Spleen (tissue), 7 donors: ENCODE data around the gene C10orf53.

ENCODE experiments used
- CTCF ChIP-seq, 11 experiments: fragments of 200-600 bp in 7 of 11; fragments of 450-650 bp in 4 of 11; sonication (generic) in 4 of 11; IDR thresholded peaks in 8 of 11; conservative IDR thresholded peaks in 3 of 11; 1 replicate in 7 of 11; 2 replicates in 4 of 11; pipeline versions ENCODE4 v1.4.0 to v1.8.0; 2016 to 2021; ENCODE audit warnings: antibody characterized with exemption in 11 of 11, inconsistent platforms in 4 of 11, mild to moderate bottlenecking in 1 of 11
- POLR2A ChIP-seq, 3 donors: fragments of 450-650 bp; IDR thresholded peaks; one replicate each; pipeline ENCODE4 v1.5.1; 2017; ENCODE audit warnings: antibody characterized with exemption in 3 of 3, mild to moderate bottlenecking in 1 of 3
- POLR2AphosphoS5 ChIP-seq, 3 donors: sonication (generic); formaldehyde crosslinking; IDR thresholded peaks; one replicate each; pipeline ENCODE4 v1.5.1; 2017; ENCODE audit warnings: antibody characterized with exemption in 3 of 3
- donor health status: DM: no; HTN: no; CAD: no; lungs with moderate emphysema.
- donor health status: DM: no; HTN: no; CAD: no.
- donor health status: DM: no; HTN: no; CAD: no.

- TF ChIP-seq CTCF (IDR thresholded peaks at IDR 0.05 in 8 of 11, conservative IDR thresholded peaks at IDR 0.05 in 3 of 11) (no peak), POLR2A (IDR thresholded peaks at IDR 0.05) (no peak), POLR2AphosphoS5 (IDR thresholded peaks at IDR 0.05) (no peak)
Observed at GRCh38 chr10:49696311-49696710, 16.9 kb downstream of the C10orf53 start.
